HepG2 (cell line): ENCODE results near the gene KCNAB3. TPM values are rescaled to one million over a fixed set of nuclear protein-coding genes. Genes with fewer than 3 reads are reported as not detected.
A peak's percentile ranks its signal among the peaks of the same experiment; 100 is the strongest.

Experiments
- ARNTL ChIP-seq: sonication (generic); formaldehyde crosslinking; IDR thresholded peaks from 2 replicates; pipeline ENCODE4 v1.4.0; 2020; ENCODE audit warnings: mild to moderate bottlenecking, missing genetic modification reagents
- CHD2 ChIP-seq: IDR thresholded peaks from 2 replicates; pipeline ENCODE4 v1.6.1; 2011; ENCODE audit warnings: low read depth, low read length, improper control_type of control experiment
- DBP ChIP-seq: sonication (generic); formaldehyde crosslinking; IDR thresholded peaks from 2 replicates; pipeline ENCODE4 v1.4.0; 2020; ENCODE audit warnings: missing genetic modification reagents; ENCODE audit errors: not compliant biosample characterization
- DZIP1 ChIP-seq: sonication (generic); formaldehyde crosslinking; IDR thresholded peaks from 2 replicates; pipeline ENCODE4 v1.5.0; 2020; ENCODE audit warnings: mild to moderate bottlenecking, missing genetic modification reagents
- GMEB2 ChIP-seq: IDR thresholded peaks from 2 replicates; pipeline ENCODE4 v1.6.1; 2016; ENCODE audit warnings: missing biosample characterization, missing genetic modification reagents, low read depth
- HIVEP1 ChIP-seq: sonication (generic); formaldehyde crosslinking; IDR thresholded peaks from 2 replicates; pipeline ENCODE4 v1.4.0; 2020; ENCODE audit warnings: mild to moderate bottlenecking, missing genetic modification reagents
- PRPF4 ChIP-seq: fragments of 200-400 bp; formaldehyde crosslinking; IDR thresholded peaks from 2 replicates; pipeline ENCODE4 v1.6.1; 2016; ENCODE audit warnings: low read length, low read depth; ENCODE audit not compliant: poor library complexity, severe bottlenecking
- SMARCC2 ChIP-seq: fragments of 450-650 bp; IDR thresholded peaks from 2 replicates; pipeline ENCODE4 v1.6.1; 2017; ENCODE audit warnings: antibody characterized with exemption, mild to moderate bottlenecking
- SSRP1 ChIP-seq: IDR thresholded peaks from 2 replicates; pipeline ENCODE4 v1.6.1; 2016; ENCODE audit warnings: control low read depth
- TBL1XR1 ChIP-seq: fragments of 150-350 bp; IDR thresholded peaks from 2 replicates; pipeline ENCODE4 v1.6.1; 2014; ENCODE audit warnings: borderline replicate concordance, low read length; ENCODE audit not compliant: partially characterized antibody
- ZBTB7A ChIP-seq: sonication (generic); formaldehyde crosslinking; IDR thresholded peaks from 2 replicates; pipeline ENCODE4 v1.8.0; 2022; ENCODE audit warnings: mild to moderate bottlenecking, missing genetic modification reagents
- ZFP91 ChIP-seq: sonication (generic); formaldehyde crosslinking; IDR thresholded peaks from 2 replicates; pipeline ENCODE4 v1.9.0; 2022; ENCODE audit warnings: missing genetic modification reagents, mild to moderate bottlenecking, borderline replicate concordance
- ZGPAT ChIP-seq: IDR thresholded peaks from 2 replicates; pipeline ENCODE4 v1.6.1; 2016; ENCODE audit warnings: mild to moderate bottlenecking
- ZNF530 ChIP-seq: sonication (generic); formaldehyde crosslinking; IDR thresholded peaks from 2 replicates; pipeline ENCODE4 v1.5.0; 2020; ENCODE audit warnings: low read depth, mild to moderate bottlenecking, missing genetic modification reagents
- ZNF687 ChIP-seq: sonication (generic); formaldehyde crosslinking; IDR thresholded peaks from 2 replicates; pipeline ENCODE4 v1.5.1; 2020; ENCODE audit warnings: mild to moderate bottlenecking, missing genetic modification reagents, moderate library complexity
- polyA plus RNA-seq, 8 experiments: library from polyadenylated mRNA; depleted of rRNA in 3 of 8; stranded (reverse) in 7 of 8; unstranded in 1 of 8; fragments of >200 nt; fragmentation: Illumina TruSeq in 4 of 8; extraction: Trizol in 4 of 8; gene quantifications; 2 replicates each; pipeline versions ENCODE4 v1.2.1 to v1.2.3, GENCODE V29; 2011 to 2016; ENCODE audit warnings: low read depth in 4 of 8, missing spikeins in 1 of 8, mixed read lengths in 1 of 8; ENCODE audit not compliant: insufficient read depth in 1 of 8
- total RNA-seq, 5 experiments: library from RNA; depleted of rRNA; stranded (reverse); fragments of >200 nt; fragmentation: Illumina TruSeq; extraction: Trizol; gene quantifications; 2 replicates each; pipeline ENCODE4 v1.2.3, GENCODE V29; 2016; ENCODE audit warnings: low read depth in 1 of 5

Gene KCNAB3
- total and polyA plus RNA-seq, 2 of the 13 experiments (the other 11 are each of a cell fraction or from before 2014, with no cell fraction given) = 0.29 to 0.88 TPM

GRCh38 chr17:7885367-7886226, 44.1 kb downstream of the KCNAB3 start (continued):
- TF ChIP-seq GMEB2 (CRISPR knock-in tag) (no peak), ZBTB7A (CRISPR knock-in tag) (0 out of 2 replicates have a peak, but pooled peaks have one; percentile 17), ZNF687 (peak; percentile 58; the same call in 1 of the 2 replicates), PRPF4 (peak; percentile 87), SSRP1 (no peak), ZGPAT (CRISPR knock-in tag) (peak; percentile 47; the same call in 1 of the 2 replicates), DZIP1 (CRISPR knock-in tag) (no peak), HIVEP1 (CRISPR knock-in tag) (no peak), DBP (CRISPR knock-in tag) (no peak), ARNTL (no peak), ZNF530 (CRISPR knock-in tag) (0 out of 2 replicates have a peak, but pooled peaks have one; percentile 45), CHD2 (no peak), TBL1XR1 (no peak), SMARCC2 (no peak), ZFP91 (CRISPR knock-in tag) (no peak; the same call in 1 of the 2 replicates)
